Measurements from ENCODE around the gene COL23A1.

COL23A1 gene

DNA sequence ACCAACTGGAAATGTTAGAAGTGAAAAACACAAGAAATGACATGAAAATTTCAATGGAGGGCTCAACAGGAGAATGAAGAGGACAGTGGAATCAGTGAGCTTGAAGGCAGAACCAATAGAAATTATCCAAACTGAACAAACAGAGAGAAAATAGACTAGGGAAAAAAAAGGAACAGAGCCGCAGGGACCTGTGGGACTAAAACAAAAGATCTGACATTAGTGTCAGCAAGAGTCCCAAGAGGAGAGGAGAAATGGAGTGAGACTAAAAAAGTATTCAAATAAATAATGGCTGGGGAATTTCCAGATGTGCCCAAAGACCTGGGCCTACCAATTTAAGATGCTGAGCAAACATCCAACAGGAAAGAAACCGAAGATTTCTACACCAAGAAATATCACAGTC lies 182.5 kb downstream of the COL23A1 start:
- peaks cover 2% of the 10 kb centered on the region for H3K79me1 ChIP-seq (ENCODE audit: low read length)
- H3K27ac ChIP-seq (ENCODE audit: low read depth, low read length) = no peak overlapping the region
- no peak overlapping the region for H2AK5ac ChIP-seq (ENCODE audit: low read length)
- no peak overlapping the region for H3K4me3 ChIP-seq (ENCODE audit: low read length)
- H4K5ac ChIP-seq (ENCODE audit: low read length) = no peak overlapping the region
- no peak overlapping the region for H3K23ac ChIP-seq (ENCODE audit: low read length)
- DNase-seq = no peak
- H2BK15ac ChIP-seq (replicated peaks; ENCODE audit: low read depth) = no peak overlapping the region
- H3K18ac ChIP-seq (ENCODE audit: low read length) = no peak overlapping the region
- H2BK120ac ChIP-seq (ENCODE audit: low read depth, low read length) = no peak overlapping the region
- no peak overlapping the region for H4K8ac ChIP-seq (ENCODE audit: low read depth, low read length)
- no peak overlapping the region for H3K4ac ChIP-seq (ENCODE audit: low read depth, low read length)
- H3K27me3 ChIP-seq (ENCODE audit: insufficient read depth, low read length, poor library complexity) = no peaks in the 10 kb centered on the region
- H3K56ac ChIP-seq (ENCODE audit: low read length) = no peak overlapping the region
- H3K4me2 ChIP-seq (ENCODE audit: low read length) = no peak overlapping the region
- H3K36me3 ChIP-seq (ENCODE audit: control insufficient read depth, insufficient read depth, low read length) = no peaks in the 10 kb centered on the region
- H3K79me2 ChIP-seq (ENCODE audit: control insufficient read depth, insufficient read depth, low read length) = no peaks in the 10 kb centered on the region
- H3K9ac ChIP-seq (ENCODE audit: low read length) = no peak overlapping the region
- no peaks in the 10 kb centered on the region for H3K4me1 ChIP-seq (ENCODE audit: control insufficient read depth, low read depth, low read length)
- no CpG with 5 or more reads among the region's 2 CpGs for WGBS (ENCODE audit: extremely low coverage, insufficient coverage, low lambda C conversion rate)
- H2BK5ac ChIP-seq (ENCODE audit: low read length) = no peak overlapping the region

DNA sequence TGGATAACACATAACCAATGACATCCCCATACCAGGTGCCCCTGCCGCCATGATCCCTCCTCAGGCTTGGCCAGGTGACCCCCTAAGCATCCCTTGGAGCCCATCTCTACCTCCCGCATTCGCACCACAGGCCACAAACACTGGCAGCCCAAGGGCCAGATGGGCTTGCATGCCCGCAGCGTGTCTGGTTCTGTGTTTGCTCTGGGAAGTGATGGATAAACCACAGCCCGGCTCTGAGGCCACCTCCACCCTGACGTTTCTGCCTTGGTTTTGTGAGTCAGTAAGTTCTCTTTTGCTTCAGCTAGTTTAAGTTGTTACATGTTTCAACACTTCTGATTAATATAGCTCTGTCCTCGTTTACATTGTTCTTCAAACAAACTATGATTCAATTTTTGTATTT lies 185.2 kb downstream of the COL23A1 start:
- no peaks in the 10 kb centered on the region for H3K4me1 ChIP-seq (ENCODE audit: control insufficient read depth, low read depth, low read length)
- H3K27me3 ChIP-seq (ENCODE audit: insufficient read depth, low read length, poor library complexity) = no peaks in the 10 kb centered on the region
- H2BK15ac ChIP-seq (replicated peaks; ENCODE audit: low read depth) = no peak overlapping the region
- H3K27ac ChIP-seq (ENCODE audit: low read depth, low read length) = no peak overlapping the region
- H4K8ac ChIP-seq (ENCODE audit: low read depth, low read length) = no peak overlapping the region
- H3K36me3 ChIP-seq (ENCODE audit: control insufficient read depth, insufficient read depth, low read length) = no peaks in the 10 kb centered on the region
- no peak overlapping the region for H3K23ac ChIP-seq (ENCODE audit: low read length)
- no peak overlapping the region for H2AK5ac ChIP-seq (ENCODE audit: low read length)
- H2BK120ac ChIP-seq (ENCODE audit: low read depth, low read length) = no peak overlapping the region
- H3K4me3 ChIP-seq (ENCODE audit: low read length) = no peak overlapping the region
- H2BK5ac ChIP-seq (ENCODE audit: low read length) = no peak overlapping the region
- WGBS (ENCODE audit: extremely low coverage, insufficient coverage, low lambda C conversion rate) = no CpG with 5 or more reads among the region's 8 CpGs
- DNase-seq = no peak
- H3K18ac ChIP-seq (ENCODE audit: low read length) = no peak overlapping the region
- H3K4ac ChIP-seq (ENCODE audit: low read depth, low read length) = no peak overlapping the region
- H3K9ac ChIP-seq (ENCODE audit: low read length) = no peak overlapping the region
- no peak overlapping the region for H3K56ac ChIP-seq (ENCODE audit: low read length)
- no peak overlapping the region for H3K4me2 ChIP-seq (ENCODE audit: low read length)
- H3K79me1 ChIP-seq (ENCODE audit: low read length) = peaks cover 2% of the 10 kb centered on the region
- H4K5ac ChIP-seq (ENCODE audit: low read length) = no peak overlapping the region
- no peaks in the 10 kb centered on the region for H3K79me2 ChIP-seq (ENCODE audit: control insufficient read depth, insufficient read depth, low read length)

DNA sequence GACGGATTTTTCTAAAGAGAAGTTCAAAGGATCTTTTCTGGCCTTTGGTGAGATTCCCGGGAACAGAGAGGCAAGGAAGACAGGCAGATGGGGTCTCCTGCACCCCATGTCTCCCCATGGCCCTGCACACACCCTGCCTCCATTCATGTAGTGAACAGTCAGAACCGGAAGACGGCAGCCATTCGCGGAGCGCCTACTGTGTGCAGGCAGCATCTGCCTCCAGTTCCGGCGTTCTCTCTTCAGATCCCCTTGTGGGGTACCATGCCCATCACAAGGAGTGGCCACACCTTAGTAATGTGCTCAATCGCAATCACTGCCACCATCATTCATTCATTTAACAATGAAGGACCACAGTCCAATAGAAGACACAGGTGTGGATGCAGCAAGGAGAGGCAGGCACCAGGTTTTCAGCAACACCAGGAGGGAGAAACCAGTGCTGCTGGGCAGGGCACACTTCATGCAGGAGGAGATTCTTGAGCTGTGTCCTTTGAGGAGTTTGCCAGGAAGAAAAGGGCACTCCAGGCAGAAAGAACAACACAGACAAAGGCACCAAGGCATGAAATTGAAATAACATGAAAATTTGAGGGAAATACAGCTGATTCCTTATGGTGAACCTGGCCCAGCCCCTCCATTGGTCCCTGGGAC lies 186.1 kb downstream of the COL23A1 start:
- Histone ChIP-seq H2AK5ac (ENCODE audit: low read length) (no peak overlapping the region), H3K9ac (ENCODE audit: low read length) (no peak overlapping the region), H4K8ac (ENCODE audit: low read depth, low read length) (no peak overlapping the region), H3K79me1 (ENCODE audit: low read length) (peaks cover 2% of the 10 kb centered on the region), H3K79me2 (ENCODE audit: control insufficient read depth, insufficient read depth, low read length) (no peaks in the 10 kb centered on the region), H3K27ac (ENCODE audit: low read depth, low read length) (no peak overlapping the region), H3K4me3 (ENCODE audit: low read length) (no peak overlapping the region), H2BK120ac (ENCODE audit: low read depth, low read length) (no peak overlapping the region), H3K27me3 (ENCODE audit: insufficient read depth, low read length, poor library complexity) (no peaks in the 10 kb centered on the region), H3K18ac (ENCODE audit: low read length) (no peak overlapping the region), H3K4me1 (ENCODE audit: control insufficient read depth, low read depth, low read length) (no peaks in the 10 kb centered on the region), H2BK5ac (ENCODE audit: low read length) (no peak overlapping the region), H2BK15ac (replicated peaks; ENCODE audit: low read depth) (no peak overlapping the region), H3K4ac (ENCODE audit: low read depth, low read length) (no peak overlapping the region), H3K23ac (ENCODE audit: low read length) (no peak overlapping the region), H3K4me2 (ENCODE audit: low read length) (no peak overlapping the region), H4K5ac (ENCODE audit: low read length) (no peak overlapping the region), H3K56ac (ENCODE audit: low read length) (no peak overlapping the region), H3K36me3 (ENCODE audit: control insufficient read depth, insufficient read depth, low read length) (no peaks in the 10 kb centered on the region)
- WGBS (ENCODE audit: extremely low coverage, insufficient coverage, low lambda C conversion rate) = no CpG with 5 or more reads among the region's 10 CpGs
- DNase-seq = no peak

DNA sequence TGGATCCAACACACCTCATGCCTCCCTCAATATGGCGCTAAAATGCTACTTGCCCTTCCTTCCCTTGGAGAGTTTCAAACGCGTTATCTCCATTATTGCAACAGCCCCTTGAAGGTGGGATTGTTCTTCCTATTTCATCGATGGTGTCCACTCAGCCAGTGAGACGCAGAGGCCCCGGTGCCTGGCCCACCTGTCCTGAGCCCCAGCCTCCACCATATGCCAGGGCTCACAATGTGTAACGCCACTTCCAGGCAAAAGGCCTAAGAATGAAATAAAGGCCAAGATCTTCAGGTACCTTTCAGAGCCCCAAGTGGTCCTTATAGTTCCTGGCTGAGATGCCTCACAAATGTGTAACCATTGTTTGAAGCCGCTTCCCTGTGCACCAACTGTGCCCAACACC lies 186.8 kb downstream of the COL23A1 start:
- Histone ChIP-seq H2BK5ac (ENCODE audit: low read length) (no peak overlapping the region), H3K79me2 (ENCODE audit: control insufficient read depth, insufficient read depth, low read length) (no peaks in the 10 kb centered on the region), H3K4me2 (ENCODE audit: low read length) (no peak overlapping the region), H3K9ac (ENCODE audit: low read length) (no peak overlapping the region), H4K8ac (ENCODE audit: low read depth, low read length) (no peak overlapping the region), H3K27me3 (ENCODE audit: insufficient read depth, low read length, poor library complexity) (no peaks in the 10 kb centered on the region), H4K5ac (ENCODE audit: low read length) (no peak overlapping the region), H3K4me1 (ENCODE audit: control insufficient read depth, low read depth, low read length) (no peaks in the 10 kb centered on the region), H3K4me3 (ENCODE audit: low read length) (no peak overlapping the region), H2AK5ac (ENCODE audit: low read length) (no peak overlapping the region), H3K23ac (ENCODE audit: low read length) (no peak overlapping the region), H3K18ac (ENCODE audit: low read length) (no peak overlapping the region), H2BK15ac (replicated peaks; ENCODE audit: low read depth) (no peak overlapping the region), H3K56ac (ENCODE audit: low read length) (no peak overlapping the region), H3K27ac (ENCODE audit: low read depth, low read length) (no peak overlapping the region), H3K36me3 (ENCODE audit: control insufficient read depth, insufficient read depth, low read length) (no peaks in the 10 kb centered on the region), H3K79me1 (ENCODE audit: low read length) (peaks cover 2% of the 10 kb centered on the region), H2BK120ac (ENCODE audit: low read depth, low read length) (no peak overlapping the region), H3K4ac (ENCODE audit: low read depth, low read length) (no peak overlapping the region)
- no peak for DNase-seq
- no CpG with 5 or more reads among the region's 8 CpGs for WGBS (ENCODE audit: extremely low coverage, insufficient coverage, low lambda C conversion rate)

DNA sequence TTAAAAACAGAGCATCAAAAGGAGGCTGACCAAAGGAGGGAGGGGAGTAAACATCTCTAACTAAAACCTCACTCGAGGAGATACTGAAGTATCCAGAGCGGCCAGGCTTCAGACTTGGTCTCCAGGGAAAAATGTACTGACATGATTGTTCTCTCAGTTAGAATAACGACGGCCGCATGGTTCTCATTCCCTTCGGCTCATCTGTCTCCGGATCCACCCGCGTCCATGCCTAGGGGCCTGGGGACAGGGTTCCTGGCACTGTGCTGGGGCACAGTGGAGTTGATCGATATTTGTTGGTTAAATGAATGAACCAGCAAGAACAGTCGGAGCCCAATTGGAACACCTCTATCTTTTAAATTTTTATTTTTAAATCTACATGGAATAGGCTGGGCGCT lies 190.5 kb downstream of the COL23A1 start:
- H3K56ac ChIP-seq (ENCODE audit: low read length) = no peak overlapping the region
- no peak overlapping the region for H3K4me3 ChIP-seq (ENCODE audit: low read length)
- no peaks in the 10 kb centered on the region for H3K79me1 ChIP-seq (ENCODE audit: low read length)
- no peak overlapping the region for H4K8ac ChIP-seq (ENCODE audit: low read depth, low read length)
- no peaks in the 10 kb centered on the region for H3K27me3 ChIP-seq (ENCODE audit: insufficient read depth, low read length, poor library complexity)
- no peak overlapping the region for H3K4me2 ChIP-seq (ENCODE audit: low read length)
- H3K4ac ChIP-seq (ENCODE audit: low read depth, low read length) = no peak overlapping the region
- H3K23ac ChIP-seq (ENCODE audit: low read length) = no peak overlapping the region
- H2AK5ac ChIP-seq (ENCODE audit: low read length) = no peak overlapping the region
- no peak overlapping the region for H2BK120ac ChIP-seq (ENCODE audit: low read depth, low read length)
- H3K4me1 ChIP-seq (ENCODE audit: control insufficient read depth, low read depth, low read length) = no peaks in the 10 kb centered on the region
- H3K9ac ChIP-seq (ENCODE audit: low read length) = no peak overlapping the region
- H2BK15ac ChIP-seq (replicated peaks; ENCODE audit: low read depth) = no peak overlapping the region
- H3K18ac ChIP-seq (ENCODE audit: low read length) = no peak overlapping the region
- H2BK5ac ChIP-seq (ENCODE audit: low read length) = no peak overlapping the region
- H3K27ac ChIP-seq (ENCODE audit: low read depth, low read length) = no peak overlapping the region
- H3K79me2 ChIP-seq (ENCODE audit: control insufficient read depth, insufficient read depth, low read length) = no peaks in the 10 kb centered on the region
- DNase-seq = no peak
- no peak overlapping the region for H4K5ac ChIP-seq (ENCODE audit: low read length)
- no peaks in the 10 kb centered on the region for H3K36me3 ChIP-seq (ENCODE audit: control insufficient read depth, insufficient read depth, low read length)
- WGBS (ENCODE audit: extremely low coverage, insufficient coverage, low lambda C conversion rate) = no CpG with 5 or more reads among the region's 12 CpGs

All from mesendoderm (in vitro differentiated cells).